Hair follicle dermal papilla cell (primary cell): ENCODE data around the gene UQCR11. TPM values are rescaled to one million over a fixed set of nuclear protein-coding genes. Genes with fewer than 3 reads are reported as not detected.

Source experiments
- small RNA-seq: library from RNA; depleted of rRNA; stranded (forward); fragments of <200 nt; gene quantifications from one replicate; pipeline ENCODE3, GENCODE V24; 2012
- total RNA-seq: library from RNA; depleted of rRNA; stranded (reverse); fragments of >200 nt; gene quantifications from 2 replicates; pipeline ENCODE4 v1.2.3, GENCODE V29; 2012

UQCR11 gene
- 29.8 and 34.6 TPM in 2 replicates for total RNA-seq

GRCh38 chr19:1605236-1606137 is at the start of gene UQCR11:
UQCR11 (minus strand) TSS chr19:1605462; CDS start chr19:1605409, 53 bp downstream.

GRCh38 chr19:1652471-1653299 is 47.4 kb upstream of the UQCR11 start, which contains the start of gene TCF3:
TCF3 (minus strand) TSS chr19:1652615; CDS start chr19:1650248, 2,367 bp downstream.

GRCh38 chr19:1592755-1593500 is 12.3 kb downstream of the UQCR11 start, which contains the start of gene MBD3:
MBD3 (minus strand) TSS chr19:1592865; CDS start chr19:1592631, 234 bp downstream.

GRCh38 chr19:1568320-1569019 is 36.8 kb downstream of the UQCR11 start, which contains the start of gene MEX3D:
MEX3D (minus strand) TSS chr19:1568325; CDS start chr19:1568058, 267 bp downstream.

Small RNA genes lying within 50 kb of the gene (small RNA-seq; reads per million reads assigned to genes)
- not detected for gene AC005943.2
- gene RN7SL477P: not detected
- gene RNU6-1223P: not detected

Other genes with a start within 250 kb of the UQCR11 start
- gene NDUFS7, start 221.6 kb downstream of the UQCR11 start, total RNA-seq: 36.2 and 47.1 TPM in 2 replicates
- gene GAMT, start 203.9 kb downstream of the UQCR11 start, total RNA-seq: 24.2 and 28.8 TPM in 2 replicates
- gene DAZAP1, start 197.9 kb downstream of the UQCR11 start, total RNA-seq: 50.6 TPM in 2 replicates
- 301 and 458 TPM in 2 replicates for gene RPS15, start 167.1 kb downstream of the UQCR11 start, total RNA-seq
- 0.49 and 0.81 TPM in 2 replicates for gene APC2, start 155.3 kb downstream of the UQCR11 start, total RNA-seq
- gene C19orf25, start 126.2 kb downstream of the UQCR11 start, total RNA-seq: 27.8 and 37.2 TPM in 2 replicates
- 2.3 and 2.8 TPM in 2 replicates for gene PCSK4, start 115.1 kb downstream of the UQCR11 start, total RNA-seq
- gene REEP6, start 114.3 kb downstream of the UQCR11 start, total RNA-seq: 1.3 and 1.8 TPM in 2 replicates
- 10.4 and 11.3 TPM in 2 replicates for gene ADAMTSL5, start 92.4 kb downstream of the UQCR11 start, total RNA-seq
- gene PLK5, start 81.4 kb downstream of the UQCR11 start, total RNA-seq: under 0.01 and 0.12 TPM in 2 replicates
- 44.9 and 56.5 TPM in 2 replicates for gene MEX3D, start 37.1 kb downstream of the UQCR11 start, total RNA-seq
- 75.4 and 81.9 TPM in 2 replicates for gene MBD3, start 12.6 kb downstream of the UQCR11 start, total RNA-seq
- 69.8 and 102 TPM in 2 replicates for gene TCF3, start 47.2 kb upstream of the UQCR11 start, total RNA-seq
- not detected in 2 replicates for gene ONECUT3, start 148.0 kb upstream of the UQCR11 start, total RNA-seq
- 1.8 and 2.1 TPM in 2 replicates for gene ATP8B3, start 206.8 kb upstream of the UQCR11 start, total RNA-seq
- gene REXO1, start 243.0 kb upstream of the UQCR11 start, total RNA-seq: 12.5 and 15.3 TPM in 2 replicates